ENCODE results near the gene LRRC73. TPM values are rescaled to one million over a fixed set of nuclear protein-coding genes. Genes with fewer than 3 reads are reported as not detected.
A peak's percentile ranks its signal among the peaks of the same experiment; 100 is the strongest.

LRRC73 gene
- polyA plus RNA-seq, 1 donor, result 0.49 TPM

GRCh38 chr6:43524483-43524961, 14.4 kb upstream of the LRRC73 start:
- Histone ChIP-seq H3K4me3 (ENCODE audit: low read length) (no peak overlapping the region), H3K9me3 (ENCODE audit: control insufficient read depth, low read depth, low read length) (no peaks in the 10 kb centered on the region), H3K4me1 (ENCODE audit: control insufficient read depth, insufficient read depth, low read length) (no peaks in the 10 kb centered on the region), H3K36me3 (ENCODE audit: control insufficient read depth, insufficient read depth, low read length) (peaks cover 93% of the 10 kb centered on the region), H3K27ac (ENCODE audit: low read length) (no peak overlapping the region), H3K27me3 (ENCODE audit: control insufficient read depth, insufficient read depth, low read length) (no peaks in the 10 kb centered on the region)
- DNase-seq, result no peak
- no CpG with 5 or more reads among the region's 10 CpGs for WGBS (ENCODE audit: insufficient coverage, low lambda C conversion rate)

DNA sequence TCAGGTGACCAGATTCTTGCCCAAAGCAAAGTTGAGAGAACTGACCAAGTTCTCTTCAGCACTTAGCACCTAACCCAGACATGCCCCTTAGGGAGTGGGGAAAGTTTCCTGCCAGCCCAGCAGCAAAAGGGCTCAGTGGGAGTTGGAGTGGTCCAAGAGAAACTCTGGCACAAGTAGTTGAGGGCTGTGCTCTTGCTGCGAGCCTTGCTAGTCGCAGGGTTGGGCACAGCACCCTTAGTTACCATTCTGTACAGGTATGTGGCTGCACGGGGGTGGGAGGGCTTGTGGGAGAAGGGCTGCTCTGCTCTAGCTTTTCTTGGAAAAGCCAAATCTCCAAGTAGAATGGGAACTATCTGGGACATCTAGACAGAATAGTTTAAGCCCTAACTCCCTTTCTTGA, 13.1 kb upstream of the LRRC73 start:
- WGBS (ENCODE audit: insufficient coverage, low lambda C conversion rate), result no CpG with 5 or more reads among the region's 3 CpGs
- H3K27ac ChIP-seq (ENCODE audit: low read length), result no peak overlapping the region

DNA sequence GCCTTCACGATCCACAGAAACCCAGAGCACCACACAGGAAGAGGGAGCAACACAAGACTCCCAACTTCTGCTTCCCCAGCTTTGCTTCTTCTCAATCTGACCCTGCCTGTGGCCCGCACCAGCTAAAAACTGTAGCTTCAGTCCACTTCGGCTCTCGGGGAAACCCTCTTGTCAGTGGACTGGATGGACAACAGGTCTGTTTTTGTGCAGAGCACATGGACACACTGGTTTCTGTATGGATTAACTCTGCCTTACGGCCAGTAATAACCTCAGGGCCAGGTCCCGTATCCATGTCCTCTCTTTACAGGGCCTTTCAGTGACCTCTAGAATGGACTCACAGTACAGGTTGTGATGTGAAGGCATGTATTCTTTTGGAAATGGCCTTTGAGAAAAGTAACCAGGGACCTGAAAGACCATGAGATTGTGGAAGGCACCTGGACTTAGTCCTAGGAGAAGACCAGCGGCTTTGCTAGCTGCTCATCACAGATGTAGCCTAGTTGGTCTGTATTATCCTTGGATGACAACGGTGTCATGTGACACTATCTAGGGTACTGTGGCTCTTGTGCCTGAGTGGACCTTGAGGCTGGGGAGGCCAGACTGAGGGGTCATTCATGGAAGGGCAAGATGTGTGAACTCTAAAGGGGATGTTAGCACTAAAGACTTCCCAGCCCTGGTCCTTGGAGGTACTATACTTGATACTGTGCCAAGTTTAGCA, 12.6 kb upstream of the LRRC73 start:
- no peak for DNase-seq
- Histone ChIP-seq H3K9me3 (ENCODE audit: control insufficient read depth, low read depth, low read length) (no peaks in the 10 kb centered on the region), H3K4me1 (ENCODE audit: control insufficient read depth, insufficient read depth, low read length) (peaks cover 7% of the 10 kb centered on the region), H3K36me3 (ENCODE audit: control insufficient read depth, insufficient read depth, low read length) (peaks cover 82% of the 10 kb centered on the region), H3K4me3 (ENCODE audit: low read length) (no peak overlapping the region), H3K27me3 (ENCODE audit: control insufficient read depth, insufficient read depth, low read length) (no peaks in the 10 kb centered on the region), H3K27ac (ENCODE audit: low read length) (no peak overlapping the region)
- WGBS (ENCODE audit: insufficient coverage, low lambda C conversion rate), result no CpG with 5 or more reads among the region's 8 CpGs

More for the DNA sequence above, 13.1 kb upstream of the LRRC73 start:
- Histone ChIP-seq H3K9me3 (ENCODE audit: control insufficient read depth, low read depth, low read length) (no peaks in the 10 kb centered on the region), H3K4me1 (ENCODE audit: control insufficient read depth, insufficient read depth, low read length) (peaks cover 2% of the 10 kb centered on the region), H3K36me3 (ENCODE audit: control insufficient read depth, insufficient read depth, low read length) (peaks cover 87% of the 10 kb centered on the region), H3K4me3 (ENCODE audit: low read length) (no peak overlapping the region), H3K27me3 (ENCODE audit: control insufficient read depth, insufficient read depth, low read length) (no peaks in the 10 kb centered on the region)
- no peak for DNase-seq

DNA sequence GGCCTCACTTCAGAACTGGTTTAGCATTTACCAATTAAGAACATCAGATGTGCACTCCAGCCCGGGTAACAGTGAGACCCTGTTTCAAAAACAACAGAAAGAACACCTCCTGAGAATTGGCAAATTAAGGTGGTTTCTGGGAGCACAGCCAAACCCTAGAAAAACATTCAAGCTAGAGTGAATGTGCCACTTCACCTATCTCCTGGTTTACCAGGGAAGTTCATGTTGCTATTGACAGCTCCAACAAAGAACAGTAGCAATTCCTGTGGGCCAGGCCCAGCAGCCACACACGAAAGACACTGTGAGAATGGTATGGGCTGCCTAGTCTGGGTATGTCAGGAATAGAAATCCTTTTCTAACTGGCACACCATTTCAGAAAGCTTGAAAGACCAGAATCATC, 11.7 kb upstream of the LRRC73 start:
- no CpG with 5 or more reads among the region's 2 CpGs for WGBS (ENCODE audit: insufficient coverage, low lambda C conversion rate)
- no peak overlapping the region for H3K27ac ChIP-seq (ENCODE audit: low read length)
- H3K27me3 ChIP-seq (ENCODE audit: control insufficient read depth, insufficient read depth, low read length), result no peaks in the 10 kb centered on the region
- H3K9me3 ChIP-seq (ENCODE audit: control insufficient read depth, low read depth, low read length), result no peaks in the 10 kb centered on the region
- H3K4me1 ChIP-seq (ENCODE audit: control insufficient read depth, insufficient read depth, low read length), result peaks cover 7% of the 10 kb centered on the region
- peaks cover 75% of the 10 kb centered on the region for H3K36me3 ChIP-seq (ENCODE audit: control insufficient read depth, insufficient read depth, low read length)
- H3K4me3 ChIP-seq (ENCODE audit: low read length), result no peak overlapping the region
- no peak for DNase-seq

DNA sequence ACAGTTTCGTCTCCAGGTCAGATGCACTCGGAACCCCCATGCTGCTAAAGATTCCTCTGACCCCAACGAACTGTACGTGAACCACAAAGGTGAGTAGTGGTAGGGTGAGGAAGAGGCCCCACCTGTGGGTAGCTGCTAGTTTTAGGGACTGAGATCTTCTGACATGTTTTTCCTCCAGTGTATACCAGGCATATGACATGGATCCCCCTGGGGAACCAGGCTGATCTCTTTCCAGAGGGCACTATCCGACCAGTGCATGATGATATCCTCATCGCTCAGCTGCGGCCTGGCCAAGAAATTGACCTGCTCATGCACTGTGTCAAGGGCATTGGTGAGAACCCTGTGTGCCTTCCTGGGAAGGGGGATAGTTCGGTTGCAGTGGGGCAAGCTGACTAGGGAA, 10.0 kb upstream of the LRRC73 start:
- no peak overlapping the region for H3K4me3 ChIP-seq (ENCODE audit: low read length)
- no CpG with 5 or more reads among the region's 8 CpGs for WGBS (ENCODE audit: insufficient coverage, low lambda C conversion rate)

GRCh38 chr6:43517505-43518357, 7.6 kb upstream of the LRRC73 start:
- H3K4me1 ChIP-seq (ENCODE audit: control insufficient read depth, insufficient read depth, low read length), result peaks cover 16% of the 10 kb centered on the region
- H3K27me3 ChIP-seq (ENCODE audit: control insufficient read depth, insufficient read depth, low read length), result no peaks in the 10 kb centered on the region
- no peaks in the 10 kb centered on the region for H3K9me3 ChIP-seq (ENCODE audit: control insufficient read depth, low read depth, low read length)
- DNase-seq, result no peak
- peaks cover 63% of the 10 kb centered on the region for H3K36me3 ChIP-seq (ENCODE audit: control insufficient read depth, insufficient read depth, low read length)
- H3K4me3 ChIP-seq (ENCODE audit: low read length), result peak overlapping the region; percentile 83
- 0% methylated on average over 4 of the region's 10 CpGs for WGBS (ENCODE audit: insufficient coverage, low lambda C conversion rate)
- no peak overlapping the region for H3K27ac ChIP-seq (ENCODE audit: low read length)

More for the DNA sequence above, 10.0 kb upstream of the LRRC73 start:
- peaks cover 62% of the 10 kb centered on the region for H3K36me3 ChIP-seq (ENCODE audit: control insufficient read depth, insufficient read depth, low read length)
- H3K9me3 ChIP-seq (ENCODE audit: control insufficient read depth, low read depth, low read length), result no peaks in the 10 kb centered on the region
- H3K4me1 ChIP-seq (ENCODE audit: control insufficient read depth, insufficient read depth, low read length), result peaks cover 16% of the 10 kb centered on the region
- DNase-seq, result no peak
- H3K27me3 ChIP-seq (ENCODE audit: control insufficient read depth, insufficient read depth, low read length), result no peaks in the 10 kb centered on the region
- H3K27ac ChIP-seq (ENCODE audit: low read length), result no peak overlapping the region

GRCh38 chr6:43516697-43517504, 6.8 kb upstream of the LRRC73 start, which contains the start of the genes POLR1C and YIPF3:
POLR1C (plus strand) TSS chr6:43517089; CDS start chr6:43517110, 21 bp downstream.
YIPF3 (minus strand) TSS chr6:43516926; CDS start chr6:43516807, 119 bp downstream.
- no CpG with 5 or more reads among the region's 57 CpGs for WGBS (ENCODE audit: insufficient coverage, low lambda C conversion rate)
- peaks cover 16% of the 10 kb centered on the region for H3K4me1 ChIP-seq (ENCODE audit: control insufficient read depth, insufficient read depth, low read length)
- DNase-seq, result peak; percentile 97 to 98
- peaks cover 63% of the 10 kb centered on the region for H3K36me3 ChIP-seq (ENCODE audit: control insufficient read depth, insufficient read depth, low read length)
- H3K27ac ChIP-seq (ENCODE audit: low read length), result peak within 1 kb of the TSS; percentile 73
- H3K4me3 ChIP-seq (ENCODE audit: low read length), result peak within 1 kb of the TSS; percentile 83
- no peaks in the 10 kb centered on the region for H3K27me3 ChIP-seq (ENCODE audit: control insufficient read depth, insufficient read depth, low read length)
- no peaks in the 10 kb centered on the region for H3K9me3 ChIP-seq (ENCODE audit: control insufficient read depth, low read depth, low read length)

GRCh38 chr6:43516367-43516696, 6.2 kb upstream of the LRRC73 start:
- no peaks in the 10 kb centered on the region for H3K9me3 ChIP-seq (ENCODE audit: control insufficient read depth, low read depth, low read length)
- no peak for DNase-seq
- peaks cover 16% of the 10 kb centered on the region for H3K4me1 ChIP-seq (ENCODE audit: control insufficient read depth, insufficient read depth, low read length)
- H3K27me3 ChIP-seq (ENCODE audit: control insufficient read depth, insufficient read depth, low read length), result no peaks in the 10 kb centered on the region
- peaks cover 63% of the 10 kb centered on the region for H3K36me3 ChIP-seq (ENCODE audit: control insufficient read depth, insufficient read depth, low read length)
- H3K27ac ChIP-seq (ENCODE audit: low read length), result peak overlapping the region; percentile 73
- H3K4me3 ChIP-seq (ENCODE audit: low read length), result peak overlapping the region; percentile 83
- no CpG with 5 or more reads among the region's 10 CpGs for WGBS (ENCODE audit: insufficient coverage, low lambda C conversion rate)

DNA sequence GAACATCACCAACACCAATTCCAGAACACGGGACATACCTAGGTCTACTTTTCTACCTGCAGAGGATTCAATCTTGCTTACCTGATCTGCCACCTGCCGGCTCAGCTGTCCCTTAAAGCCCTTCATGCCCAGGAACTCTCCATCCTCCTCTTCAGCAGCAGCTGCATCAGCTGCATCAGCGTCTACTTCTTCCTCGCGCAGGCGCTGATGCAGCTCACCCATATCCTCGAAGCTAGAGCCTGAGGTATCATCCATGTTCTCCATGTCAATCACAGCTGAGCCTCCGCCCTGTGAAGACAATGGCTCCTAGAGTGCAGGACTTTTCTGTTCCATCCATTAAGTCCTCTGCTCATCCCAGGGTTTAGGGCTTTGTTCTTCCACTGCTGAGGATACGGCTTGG, 5.7 kb upstream of the LRRC73 start:
- Histone ChIP-seq H3K4me3 (ENCODE audit: low read length) (peak overlapping the region; percentile 83), H3K9me3 (ENCODE audit: control insufficient read depth, low read depth, low read length) (no peaks in the 10 kb centered on the region), H3K4me1 (ENCODE audit: control insufficient read depth, insufficient read depth, low read length) (peaks cover 20% of the 10 kb centered on the region), H3K27ac (ENCODE audit: low read length) (peak overlapping the region; percentile 73), H3K27me3 (ENCODE audit: control insufficient read depth, insufficient read depth, low read length) (no peaks in the 10 kb centered on the region), H3K36me3 (ENCODE audit: control insufficient read depth, insufficient read depth, low read length) (peaks cover 62% of the 10 kb centered on the region)
- no peak for DNase-seq
- WGBS (ENCODE audit: insufficient coverage, low lambda C conversion rate), result 50% methylated on average over 1 of the region's 9 CpGs
